ENCODE results near the gene UBR4.

DNA sequence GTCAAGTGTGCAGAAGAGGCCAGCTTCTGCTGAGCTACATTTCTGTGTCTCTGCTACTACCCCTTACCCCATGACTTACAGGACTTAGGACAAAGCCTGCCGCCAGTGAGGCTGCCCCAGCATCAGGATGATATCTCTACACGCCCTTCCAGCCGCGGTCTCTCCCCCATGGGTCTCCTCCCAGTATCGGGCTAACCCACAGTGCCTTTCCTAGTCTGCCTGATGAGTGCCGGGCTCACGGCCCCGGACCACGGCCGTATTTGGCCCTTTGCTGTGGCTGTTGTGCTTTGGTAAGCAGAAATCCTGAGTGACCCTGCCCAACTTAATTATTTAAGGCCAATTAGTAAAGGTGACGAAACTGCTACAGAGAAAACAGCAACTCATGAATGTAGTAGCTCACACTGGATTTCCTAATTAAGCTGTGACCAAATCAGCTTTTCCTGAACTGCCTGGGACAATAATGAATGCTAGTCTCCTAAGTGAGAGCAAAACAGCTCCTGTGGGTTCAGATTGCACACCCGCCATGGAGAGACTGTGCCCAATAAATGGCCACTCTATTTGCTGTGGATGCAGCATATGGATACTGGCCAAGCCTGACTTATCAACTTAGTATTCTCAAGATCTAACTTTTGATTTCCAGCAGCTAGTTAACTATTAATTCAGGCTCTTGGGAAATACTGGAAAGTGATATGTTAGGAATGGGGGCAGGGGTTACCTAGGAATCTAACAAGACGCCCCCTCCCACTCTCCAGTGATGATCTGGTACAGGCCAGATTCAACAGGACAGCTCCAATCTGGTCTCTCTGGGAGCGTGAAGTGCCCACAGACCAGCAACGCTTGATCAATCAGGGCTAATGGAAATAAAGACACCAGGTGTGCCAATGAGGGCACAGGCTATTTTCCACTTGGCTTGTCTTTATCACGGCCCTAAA lies 130.3 kb downstream of the UBR4 start:
- TF ChIP-seq TCF4 (CRISPR knock-in tag; IDR thresholded peaks at IDR 0.05; ENCODE audit: borderline replicate concordance) (no peak), ZC3H10 (CRISPR knock-in tag; IDR thresholded peaks at IDR 0.05) (no peak), ZNF8 (CRISPR knock-in tag; IDR thresholded peaks at IDR 0.05) (no peak), SNAI2 (CRISPR knock-in tag; IDR thresholded peaks at IDR 0.05) (no peak), ARNTL (CRISPR knock-in tag; IDR thresholded peaks at IDR 0.05; ENCODE audit: borderline replicate concordance, low read depth) (no peak), ISL1 (CRISPR knock-in tag; IDR thresholded peaks at IDR 0.05) (no peak), ZFP3 (CRISPR knock-in tag; IDR thresholded peaks at IDR 0.05) (no peak), BACH2 (CRISPR knock-in tag; IDR thresholded peaks at IDR 0.05; ENCODE audit: borderline replicate concordance) (no peak), ZFP30 (CRISPR knock-in tag; IDR thresholded peaks at IDR 0.05) (no peak), ESRRG (CRISPR knock-in tag; IDR thresholded peaks at IDR 0.05) (no peak)
- TF ChIP-seq, protein P1, sequence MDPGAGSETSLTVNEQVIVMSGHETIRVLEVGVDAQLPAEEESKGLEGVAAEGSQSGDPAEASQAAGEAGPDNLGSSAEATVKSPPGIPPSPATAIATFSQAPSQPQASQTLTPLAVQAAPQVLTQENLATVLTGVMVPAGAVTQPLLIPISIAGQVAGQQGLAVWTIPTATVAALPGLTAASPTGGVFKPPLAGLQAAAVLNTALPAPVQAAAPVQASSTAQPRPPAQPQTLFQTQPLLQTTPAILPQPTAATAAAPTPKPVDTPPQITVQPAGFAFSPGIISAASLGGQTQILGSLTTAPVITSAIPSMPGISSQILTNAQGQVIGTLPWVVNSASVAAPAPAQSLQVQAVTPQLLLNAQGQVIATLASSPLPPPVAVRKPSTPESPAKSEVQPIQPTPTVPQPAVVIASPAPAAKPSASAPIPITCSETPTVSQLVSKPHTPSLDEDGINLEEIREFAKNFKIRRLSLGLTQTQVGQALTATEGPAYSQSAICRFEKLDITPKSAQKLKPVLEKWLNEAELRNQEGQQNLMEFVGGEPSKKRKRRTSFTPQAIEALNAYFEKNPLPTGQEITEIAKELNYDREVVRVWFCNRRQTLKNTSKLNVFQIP (CRISPR knock-in tag; IDR thresholded peaks at IDR 0.05; ENCODE audit: borderline replicate concordance, low read depth), result no peak
- TF ChIP-seq, protein P2, sequence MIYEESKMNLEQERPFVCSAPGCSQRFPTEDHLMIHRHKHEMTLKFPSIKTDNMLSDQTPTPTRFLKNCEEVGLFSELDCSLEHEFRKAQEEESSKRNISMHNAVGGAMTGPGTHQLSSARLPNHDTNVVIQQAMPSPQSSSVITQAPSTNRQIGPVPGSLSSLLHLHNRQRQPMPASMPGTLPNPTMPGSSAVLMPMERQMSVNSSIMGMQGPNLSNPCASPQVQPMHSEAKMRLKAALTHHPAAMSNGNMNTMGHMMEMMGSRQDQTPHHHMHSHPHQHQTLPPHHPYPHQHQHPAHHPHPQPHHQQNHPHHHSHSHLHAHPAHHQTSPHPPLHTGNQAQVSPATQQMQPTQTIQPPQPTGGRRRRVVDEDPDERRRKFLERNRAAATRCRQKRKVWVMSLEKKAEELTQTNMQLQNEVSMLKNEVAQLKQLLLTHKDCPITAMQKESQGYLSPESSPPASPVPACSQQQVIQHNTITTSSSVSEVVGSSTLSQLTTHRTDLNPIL (CRISPR knock-in tag; IDR thresholded peaks at IDR 0.05; ENCODE audit: low read depth), result no peak
- TF ChIP-seq, protein P3, sequence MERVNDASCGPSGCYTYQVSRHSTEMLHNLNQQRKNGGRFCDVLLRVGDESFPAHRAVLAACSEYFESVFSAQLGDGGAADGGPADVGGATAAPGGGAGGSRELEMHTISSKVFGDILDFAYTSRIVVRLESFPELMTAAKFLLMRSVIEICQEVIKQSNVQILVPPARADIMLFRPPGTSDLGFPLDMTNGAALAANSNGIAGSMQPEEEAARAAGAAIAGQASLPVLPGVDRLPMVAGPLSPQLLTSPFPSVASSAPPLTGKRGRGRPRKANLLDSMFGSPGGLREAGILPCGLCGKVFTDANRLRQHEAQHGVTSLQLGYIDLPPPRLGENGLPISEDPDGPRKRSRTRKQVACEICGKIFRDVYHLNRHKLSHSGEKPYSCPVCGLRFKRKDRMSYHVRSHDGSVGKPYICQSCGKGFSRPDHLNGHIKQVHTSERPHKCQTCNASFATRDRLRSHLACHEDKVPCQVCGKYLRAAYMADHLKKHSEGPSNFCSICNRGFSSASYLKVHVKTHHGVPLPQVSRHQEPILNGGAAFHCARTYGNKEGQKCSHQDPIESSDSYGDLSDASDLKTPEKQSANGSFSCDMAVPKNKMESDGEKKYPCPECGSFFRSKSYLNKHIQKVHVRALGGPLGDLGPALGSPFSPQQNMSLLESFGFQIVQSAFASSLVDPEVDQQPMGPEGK (CRISPR knock-in tag; IDR thresholded peaks at IDR 0.05; ENCODE audit: borderline replicate concordance), result no peak
- TF ChIP-seq, protein P4, sequence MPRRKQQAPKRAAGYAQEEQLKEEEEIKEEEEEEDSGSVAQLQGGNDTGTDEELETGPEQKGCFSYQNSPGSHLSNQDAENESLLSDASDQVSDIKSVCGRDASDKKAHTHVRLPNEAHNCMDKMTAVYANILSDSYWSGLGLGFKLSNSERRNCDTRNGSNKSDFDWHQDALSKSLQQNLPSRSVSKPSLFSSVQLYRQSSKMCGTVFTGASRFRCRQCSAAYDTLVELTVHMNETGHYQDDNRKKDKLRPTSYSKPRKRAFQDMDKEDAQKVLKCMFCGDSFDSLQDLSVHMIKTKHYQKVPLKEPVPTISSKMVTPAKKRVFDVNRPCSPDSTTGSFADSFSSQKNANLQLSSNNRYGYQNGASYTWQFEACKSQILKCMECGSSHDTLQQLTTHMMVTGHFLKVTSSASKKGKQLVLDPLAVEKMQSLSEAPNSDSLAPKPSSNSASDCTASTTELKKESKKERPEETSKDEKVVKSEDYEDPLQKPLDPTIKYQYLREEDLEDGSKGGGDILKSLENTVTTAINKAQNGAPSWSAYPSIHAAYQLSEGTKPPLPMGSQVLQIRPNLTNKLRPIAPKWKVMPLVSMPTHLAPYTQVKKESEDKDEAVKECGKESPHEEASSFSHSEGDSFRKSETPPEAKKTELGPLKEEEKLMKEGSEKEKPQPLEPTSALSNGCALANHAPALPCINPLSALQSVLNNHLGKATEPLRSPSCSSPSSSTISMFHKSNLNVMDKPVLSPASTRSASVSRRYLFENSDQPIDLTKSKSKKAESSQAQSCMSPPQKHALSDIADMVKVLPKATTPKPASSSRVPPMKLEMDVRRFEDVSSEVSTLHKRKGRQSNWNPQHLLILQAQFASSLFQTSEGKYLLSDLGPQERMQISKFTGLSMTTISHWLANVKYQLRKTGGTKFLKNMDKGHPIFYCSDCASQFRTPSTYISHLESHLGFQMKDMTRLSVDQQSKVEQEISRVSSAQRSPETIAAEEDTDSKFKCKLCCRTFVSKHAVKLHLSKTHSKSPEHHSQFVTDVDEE (CRISPR knock-in tag; IDR thresholded peaks at IDR 0.05), result no peak
